Measurements from ENCODE around the gene GGNBP2.

GGNBP2 gene

GRCh38 chr17:36608280-36608679, 63.6 kb downstream of the GGNBP2 start:
- no peak for DNase-seq

- no peak for DNase-seq
Measured at GRCh38 chr17:36608794-36609497, 64.2 kb downstream of the GGNBP2 start.

- DNase-seq = no peak
Measured at GRCh38 chr17:36609498-36609862, 64.8 kb downstream of the GGNBP2 start.

- DNase-seq = no peak
Measured at GRCh38 chr17:36610474-36610873, 65.8 kb downstream of the GGNBP2 start.

GRCh38 chr17:36611345-36612072, 66.8 kb downstream of the GGNBP2 start:
- DNase-seq = no peak

- no peak for DNase-seq
Measured at GRCh38 chr17:36612323-36612722, 67.6 kb downstream of the GGNBP2 start.

GRCh38 chr17:36613155-36613554, 68.4 kb downstream of the GGNBP2 start:
- no peak for DNase-seq

- DNase-seq = no peak
Measured at GRCh38 chr17:36614081-36614480, 69.4 kb downstream of the GGNBP2 start.

- no peak for DNase-seq
Measured at GRCh38 chr17:36614933-36615332, 70.2 kb downstream of the GGNBP2 start.

GRCh38 chr17:36616061-36617029, 71.6 kb downstream of the GGNBP2 start:
- no peak for DNase-seq

GRCh38 chr17:36617773-36618172, 73.1 kb downstream of the GGNBP2 start:
- DNase-seq = no peak

GRCh38 chr17:36623281-36623680, 78.6 kb downstream of the GGNBP2 start:
- no peak for DNase-seq

- DNase-seq = no peak
Measured at GRCh38 chr17:36625188-36625587, 80.5 kb downstream of the GGNBP2 start.

GRCh38 chr17:36627101-36627500, 82.4 kb downstream of the GGNBP2 start:
- no peak for DNase-seq

GRCh38 chr17:36628576-36628975, 83.9 kb downstream of the GGNBP2 start:
- DNase-seq = no peak

GRCh38 chr17:36629252-36629847, 84.6 kb downstream of the GGNBP2 start:
- peak; percentile 77 for DNase-seq

GRCh38 chr17:36629970-36630502, 85.3 kb downstream of the GGNBP2 start:
- DNase-seq = no peak

- DNase-seq = no peak
Measured at GRCh38 chr17:36631022-36631421, 86.3 kb downstream of the GGNBP2 start.

GRCh38 chr17:36632916-36633771, 88.4 kb downstream of the GGNBP2 start:
- no peak for DNase-seq
